HG03097 (cell line): Measurements from ENCODE around the gene NHLH2.

Experiments used
- ATAC-seq: cut with Tn5 transposase; IDR thresholded peaks from one replicate; pipeline ENCODE4 v1.9.1; 2021; ENCODE audit not compliant: unreplicated experiment, low FRiP score

Gene NHLH2

GRCh38 chr1:115838431-115839028 lies 2.4 kb downstream of the NHLH2 start:
- no peak for ATAC-seq

- no peak for ATAC-seq
Measured at GRCh38 chr1:115837740-115838421, 3.0 kb downstream of the NHLH2 start.

- no peak for ATAC-seq
Measured at GRCh38 chr1:115837341-115837739, 3.6 kb downstream of the NHLH2 start.

GRCh38 chr1:115833856-115834255 lies 7.1 kb downstream of the NHLH2 start:
- ATAC-seq = no peak

- no peak for ATAC-seq
Measured at GRCh38 chr1:115832651-115833050, 8.3 kb downstream of the NHLH2 start.

- no peak for ATAC-seq
Measured at GRCh38 chr1:115830963-115831362, 10.0 kb downstream of the NHLH2 start.

- no peak for ATAC-seq
Measured at GRCh38 chr1:115829947-115830346, 11.0 kb downstream of the NHLH2 start.

- ATAC-seq = no peak
Measured at GRCh38 chr1:115829023-115829674, 11.8 kb downstream of the NHLH2 start.

- ATAC-seq = no peak
Measured at GRCh38 chr1:115828101-115829022, 12.6 kb downstream of the NHLH2 start.

GRCh38 chr1:115827452-115828044 lies 13.4 kb downstream of the NHLH2 start:
- no peak for ATAC-seq

- ATAC-seq = no peak
Measured at GRCh38 chr1:115826628-115827027, 14.3 kb downstream of the NHLH2 start.

- no peak for ATAC-seq
Measured at GRCh38 chr1:115822117-115822516, 18.8 kb downstream of the NHLH2 start.

- no peak for ATAC-seq
Measured at GRCh38 chr1:115815694-115816093, 25.2 kb downstream of the NHLH2 start.

- ATAC-seq = no peak
Measured at GRCh38 chr1:115814685-115815398, 26.1 kb downstream of the NHLH2 start.

- no peak for ATAC-seq
Measured at GRCh38 chr1:115813727-115814126, 27.2 kb downstream of the NHLH2 start.

GRCh38 chr1:115811140-115811828 lies 29.6 kb downstream of the NHLH2 start:
- no peak for ATAC-seq

GRCh38 chr1:115810609-115811008 lies 30.3 kb downstream of the NHLH2 start:
- ATAC-seq = no peak

GRCh38 chr1:115809847-115810246 lies 31.1 kb downstream of the NHLH2 start:
- ATAC-seq = no peak

- no peak for ATAC-seq
Measured at GRCh38 chr1:115809076-115809475, 31.9 kb downstream of the NHLH2 start.
